ENCODE data around the gene PYGL. TPM values are rescaled to one million over a fixed set of nuclear protein-coding genes. Genes with fewer than 3 reads are reported as not detected.

PYGL gene
- polyA plus RNA-seq, 1 donor (not counting 4 experiments of a cell fraction or from before 2014, with no cell fraction given), result 331 TPM

- H2AFZ ChIP-seq (ENCODE audit: control insufficient read depth, low read length), result no peak overlapping the region
- DNase-seq (ENCODE audit: low read depth, low spot score), result no peak
- H3K79me2 ChIP-seq (ENCODE audit: control insufficient read depth, insufficient read depth, low read length), result no peaks in the 10 kb centered on the region
- dilution Hi-C loops (cut with MboI; ENCODE audit: extremely low pct_ligation_motif_present, low sequenced_read_pairs), result no loop called here
- peaks cover 4% of the 10 kb centered on the region for H3K4me1 ChIP-seq (ENCODE audit: control insufficient read depth, extremely low read depth, insufficient read depth, low read length)
- no peaks in the 10 kb centered on the region for H3K9me1 ChIP-seq (ENCODE audit: control insufficient read depth, extremely low read depth, insufficient read depth, low read length)
- H4K20me1 ChIP-seq (ENCODE audit: control insufficient read depth, extremely low read depth, insufficient read depth, low read length), result no peaks in the 10 kb centered on the region
- H3K27ac ChIP-seq (ENCODE audit: control insufficient read depth, insufficient read depth, low read length), result no peak overlapping the region
- no peak overlapping the region for H3K4me2 ChIP-seq (ENCODE audit: control insufficient read depth, extremely low read depth, insufficient read depth, low read depth, low read length)
- H3K27me3 ChIP-seq (ENCODE audit: control insufficient read depth, extremely low read depth, insufficient read depth, low read length), result no peaks in the 10 kb centered on the region
- no peak overlapping the region for H3K4me3 ChIP-seq (ENCODE audit: control insufficient read depth in 2 of 3, extremely low read depth in 1 of 3, insufficient read depth in 2 of 3, low read depth in 1 of 3, low read length in 3 of 3)
- H3K36me3 ChIP-seq (ENCODE audit: control insufficient read depth in 2 of 2, extremely low read depth in 1 of 2, insufficient read depth in 2 of 2, low read length in 2 of 2), result no peaks in the 10 kb centered on the region
- no peak overlapping the region for H3K9ac ChIP-seq (ENCODE audit: control insufficient read depth, extremely low read depth, insufficient read depth, low read length)
- no peaks in the 10 kb centered on the region for H3K9me3 ChIP-seq (ENCODE audit: control insufficient read depth, low read depth, low read length)
- TF ChIP-seq, protein P1, sequence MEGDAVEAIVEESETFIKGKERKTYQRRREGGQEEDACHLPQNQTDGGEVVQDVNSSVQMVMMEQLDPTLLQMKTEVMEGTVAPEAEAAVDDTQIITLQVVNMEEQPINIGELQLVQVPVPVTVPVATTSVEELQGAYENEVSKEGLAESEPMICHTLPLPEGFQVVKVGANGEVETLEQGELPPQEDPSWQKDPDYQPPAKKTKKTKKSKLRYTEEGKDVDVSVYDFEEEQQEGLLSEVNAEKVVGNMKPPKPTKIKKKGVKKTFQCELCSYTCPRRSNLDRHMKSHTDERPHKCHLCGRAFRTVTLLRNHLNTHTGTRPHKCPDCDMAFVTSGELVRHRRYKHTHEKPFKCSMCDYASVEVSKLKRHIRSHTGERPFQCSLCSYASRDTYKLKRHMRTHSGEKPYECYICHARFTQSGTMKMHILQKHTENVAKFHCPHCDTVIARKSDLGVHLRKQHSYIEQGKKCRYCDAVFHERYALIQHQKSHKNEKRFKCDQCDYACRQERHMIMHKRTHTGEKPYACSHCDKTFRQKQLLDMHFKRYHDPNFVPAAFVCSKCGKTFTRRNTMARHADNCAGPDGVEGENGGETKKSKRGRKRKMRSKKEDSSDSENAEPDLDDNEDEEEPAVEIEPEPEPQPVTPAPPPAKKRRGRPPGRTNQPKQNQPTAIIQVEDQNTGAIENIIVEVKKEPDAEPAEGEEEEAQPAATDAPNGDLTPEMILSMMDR (optimal IDR thresholded peaks at IDR 0.05 in 1 of 3, IDR thresholded peaks at IDR 0.05 in 1 of 3, conservative IDR thresholded peaks at IDR 0.05 in 1 of 3; ENCODE audit: extremely low read depth in 1 of 3, insufficient read depth in 2 of 3, low read length in 3 of 3), result no peak
- TF ChIP-seq EZH2 (IDR thresholded peaks at IDR 0.05; ENCODE audit: low read length), result no peak
- FAIRE-seq, result no peak
Observed at GRCh38 chr14:50967103-50967502, 22.8 kb upstream of the PYGL start.

GRCh38 chr14:50964683-50965390, 20.6 kb upstream of the PYGL start:
- H3K9ac ChIP-seq (ENCODE audit: control insufficient read depth, extremely low read depth, insufficient read depth, low read length), result no peak overlapping the region
- H3K4me3 ChIP-seq (ENCODE audit: control insufficient read depth in 2 of 3, extremely low read depth in 1 of 3, insufficient read depth in 2 of 3, low read depth in 1 of 3, low read length in 3 of 3), result no peak overlapping the region
- no peak for FAIRE-seq
- no peaks in the 10 kb centered on the region for H3K36me3 ChIP-seq (ENCODE audit: control insufficient read depth in 2 of 2, extremely low read depth in 1 of 2, insufficient read depth in 2 of 2, low read length in 2 of 2)
- H3K27me3 ChIP-seq (ENCODE audit: control insufficient read depth, extremely low read depth, insufficient read depth, low read length), result no peaks in the 10 kb centered on the region
- H3K9me3 ChIP-seq (ENCODE audit: control insufficient read depth, low read depth, low read length), result no peaks in the 10 kb centered on the region
- peaks cover 10% of the 10 kb centered on the region for H3K4me1 ChIP-seq (ENCODE audit: control insufficient read depth, extremely low read depth, insufficient read depth, low read length)
- no peaks in the 10 kb centered on the region for H4K20me1 ChIP-seq (ENCODE audit: control insufficient read depth, extremely low read depth, insufficient read depth, low read length)
- dilution Hi-C loops (cut with MboI; ENCODE audit: extremely low pct_ligation_motif_present, low sequenced_read_pairs), result no loop called here
- no peak overlapping the region for H2AFZ ChIP-seq (ENCODE audit: control insufficient read depth, low read length)
- H3K4me2 ChIP-seq (ENCODE audit: control insufficient read depth, extremely low read depth, insufficient read depth, low read depth, low read length), result no peak overlapping the region
- no peaks in the 10 kb centered on the region for H3K9me1 ChIP-seq (ENCODE audit: control insufficient read depth, extremely low read depth, insufficient read depth, low read length)
- no peak for DNase-seq (ENCODE audit: low read depth, low spot score)
- TF ChIP-seq, protein P1 (optimal IDR thresholded peaks at IDR 0.05 in 1 of 3, IDR thresholded peaks at IDR 0.05 in 1 of 3, conservative IDR thresholded peaks at IDR 0.05 in 1 of 3; ENCODE audit: extremely low read depth in 1 of 3, insufficient read depth in 2 of 3, low read length in 3 of 3), result no peak
- no peak for TF ChIP-seq EZH2 (IDR thresholded peaks at IDR 0.05; ENCODE audit: low read length)
- no peak overlapping the region for H3K27ac ChIP-seq (ENCODE audit: control insufficient read depth, insufficient read depth, low read length)
- H3K79me2 ChIP-seq (ENCODE audit: control insufficient read depth, insufficient read depth, low read length), result no peaks in the 10 kb centered on the region
